ENCODE measurements around the gene FAM8A1.
"Not testable (repeated sequence)": the region's sequence is repeated elsewhere in the genome, so short reads cannot be mapped to it uniquely, and the experiment has no call there.

The FAM8A1 gene

GRCh38 chr6:17599877-17600526, at the start of gene FAM8A1:
Gene FAM8A1, plus strand, starts transcription at chr6:17600302. Its CDS starts 108 bp downstream, at chr6:17600410.
- TF ChIP-seq JUND (IDR thresholded peaks at IDR 0.05; ENCODE audit: low read depth) = no peak
- in situ Hi-C loops (cut with HindIII; ENCODE audit: low pct_unique_long_range_greater_than_20kb, low sequenced_read_pairs) = no loop called here
- DNase-seq (ENCODE audit: low read depth in 1 of 2, low spot score in 1 of 2) = peak; percentile 79 to 96

- in situ Hi-C loops (cut with HindIII; ENCODE audit: low pct_unique_long_range_greater_than_20kb, low sequenced_read_pairs) = no loop called here
- no peak for TF ChIP-seq JUND (IDR thresholded peaks at IDR 0.05; ENCODE audit: low read depth)
- DNase-seq (ENCODE audit: low read depth in 1 of 2, low spot score in 1 of 2) = no peak
These were observed 48.6 kb upstream of the FAM8A1 start for GRCh38 chr6:17551383-17551958.

GRCh38 chr6:17552861-17553260, 47.2 kb upstream of the FAM8A1 start:
- DNase-seq (ENCODE audit: low read depth in 1 of 2, low spot score in 1 of 2) = no peak
- in situ Hi-C loops (cut with HindIII; ENCODE audit: low pct_unique_long_range_greater_than_20kb, low sequenced_read_pairs) = no loop called here
- no peak for TF ChIP-seq JUND (IDR thresholded peaks at IDR 0.05; ENCODE audit: low read depth)

- DNase-seq (ENCODE audit: low read depth in 1 of 2, low spot score in 1 of 2) = no peak
- no peak for TF ChIP-seq JUND (IDR thresholded peaks at IDR 0.05; ENCODE audit: low read depth)
- in situ Hi-C loops (cut with HindIII; ENCODE audit: low pct_unique_long_range_greater_than_20kb, low sequenced_read_pairs) = no loop called here
These were observed 44.1 kb upstream of the FAM8A1 start for GRCh38 chr6:17556014-17556413.

- DNase-seq (ENCODE audit: low read depth in 1 of 2, low spot score in 1 of 2) = peak in 1 of 2 experiments; percentile 13
- in situ Hi-C loops (cut with HindIII; ENCODE audit: low pct_unique_long_range_greater_than_20kb, low sequenced_read_pairs) = no loop called here
- no peak for TF ChIP-seq JUND (IDR thresholded peaks at IDR 0.05; ENCODE audit: low read depth)
These were observed 37.5 kb upstream of the FAM8A1 start for GRCh38 chr6:17562636-17563035.

GRCh38 chr6:17565399-17565798, 34.7 kb upstream of the FAM8A1 start:
- DNase-seq (ENCODE audit: low read depth in 1 of 2, low spot score in 1 of 2) = no peak
- in situ Hi-C loops (cut with HindIII; ENCODE audit: low pct_unique_long_range_greater_than_20kb, low sequenced_read_pairs) = no loop called here
- no peak for TF ChIP-seq JUND (IDR thresholded peaks at IDR 0.05; ENCODE audit: low read depth)

GRCh38 chr6:17574866-17575560, 25.1 kb upstream of the FAM8A1 start:
- peak in 1 of 2 experiments; percentile 69 for DNase-seq (ENCODE audit: low read depth in 1 of 2, low spot score in 1 of 2)
- in situ Hi-C loops (cut with HindIII; ENCODE audit: low pct_unique_long_range_greater_than_20kb, low sequenced_read_pairs) = no loop called here
- no peak for TF ChIP-seq JUND (IDR thresholded peaks at IDR 0.05; ENCODE audit: low read depth)

- in situ Hi-C loops (cut with HindIII; ENCODE audit: low pct_unique_long_range_greater_than_20kb, low sequenced_read_pairs) = no loop called here
- TF ChIP-seq JUND (IDR thresholded peaks at IDR 0.05; ENCODE audit: low read depth) = no peak
- DNase-seq (ENCODE audit: low read depth in 1 of 2, low spot score in 1 of 2) = no peak
These were observed 23.0 kb upstream of the FAM8A1 start for GRCh38 chr6:17577059-17577458.

GRCh38 chr6:17580518-17581048, 19.5 kb upstream of the FAM8A1 start:
- in situ Hi-C loops (cut with HindIII; ENCODE audit: low pct_unique_long_range_greater_than_20kb, low sequenced_read_pairs) = no loop called here

GRCh38 chr6:17581282-17581681, 18.8 kb upstream of the FAM8A1 start:
- in situ Hi-C loops (cut with HindIII; ENCODE audit: low pct_unique_long_range_greater_than_20kb, low sequenced_read_pairs); DNase-seq (ENCODE audit: low read depth in 1 of 2, low spot score in 1 of 2): not testable (repeated sequence)

More at GRCh38 chr6:17580518-17581048, 19.5 kb upstream of the FAM8A1 start:
- DNase-seq (ENCODE audit: low read depth in 1 of 2, low spot score in 1 of 2) = no peak
- no peak for TF ChIP-seq JUND (IDR thresholded peaks at IDR 0.05; ENCODE audit: low read depth)

GRCh38 chr6:17583811-17584210, 16.3 kb upstream of the FAM8A1 start:
- in situ Hi-C loops (cut with HindIII; ENCODE audit: low pct_unique_long_range_greater_than_20kb, low sequenced_read_pairs) = no loop called here
- no peak for TF ChIP-seq JUND (IDR thresholded peaks at IDR 0.05; ENCODE audit: low read depth)
- DNase-seq (ENCODE audit: low read depth in 1 of 2, low spot score in 1 of 2) = peak in 1 of 2 experiments; percentile 60

- peak; percentile 68 to 89 for DNase-seq (ENCODE audit: low read depth in 1 of 2, low spot score in 1 of 2)
- in situ Hi-C loops (cut with HindIII; ENCODE audit: low pct_unique_long_range_greater_than_20kb, low sequenced_read_pairs) = no loop called here
- TF ChIP-seq JUND (IDR thresholded peaks at IDR 0.05; ENCODE audit: low read depth) = no peak
These were observed 15.8 kb upstream of the FAM8A1 start for GRCh38 chr6:17584241-17584803.
